Stimulated activated naive CD4-positive, alpha-beta T cell treated with Interleukin-2 at 50 U/mL for 16 hours (primary cell): Measurements from ENCODE around the gene SYNJ2.
"Not testable (repeated sequence)": the region's sequence is repeated elsewhere in the genome, so short reads cannot be mapped to it uniquely, and the experiment has no call there.

Experiments
- DNase-seq: peaks from one replicate; lab custom pipeline; 2025; lab: John Stamatoyannopoulos, UW

The SYNJ2 gene

GRCh38 chr6:157954150-157955117 lies 27.2 kb upstream of the SYNJ2 start:
- no peak for DNase-seq

- DNase-seq: no peak
Measured at GRCh38 chr6:157955675-157956074, 26.0 kb upstream of the SYNJ2 start.

GRCh38 chr6:157956171-157956730 lies 25.4 kb upstream of the SYNJ2 start:
- no peak for DNase-seq

- no peak for DNase-seq
Measured at GRCh38 chr6:157959451-157960227, 22.0 kb upstream of the SYNJ2 start.

GRCh38 chr6:157961153-157961831 lies 20.4 kb upstream of the SYNJ2 start:
- no peak for DNase-seq

- no peak for DNase-seq
Measured at GRCh38 chr6:157961832-157962575, 19.7 kb upstream of the SYNJ2 start.

GRCh38 chr6:157962601-157963302 lies 18.9 kb upstream of the SYNJ2 start:
- DNase-seq: no peak

GRCh38 chr6:157964100-157964499 lies 17.6 kb upstream of the SYNJ2 start:
- no peak for DNase-seq

- DNase-seq: no peak
Measured at GRCh38 chr6:157965387-157965786, 16.3 kb upstream of the SYNJ2 start.

- DNase-seq: no peak
Measured at GRCh38 chr6:157966589-157966977, 15.1 kb upstream of the SYNJ2 start.

GRCh38 chr6:157967020-157967419 lies 14.6 kb upstream of the SYNJ2 start:
- DNase-seq: no peak

GRCh38 chr6:157967486-157967885 lies 14.2 kb upstream of the SYNJ2 start:
- DNase-seq: no peak

GRCh38 chr6:157972177-157972576 lies 9.5 kb upstream of the SYNJ2 start:
- not testable (repeated sequence) for DNase-seq

- DNase-seq: no peak
Measured at GRCh38 chr6:157974341-157974894, 7.2 kb upstream of the SYNJ2 start.

GRCh38 chr6:157974967-157975366 lies 6.7 kb upstream of the SYNJ2 start:
- DNase-seq: no peak

- DNase-seq: no peak
Measured at GRCh38 chr6:157975456-157975855, 6.2 kb upstream of the SYNJ2 start.

- DNase-seq: no peak
Measured at GRCh38 chr6:157976345-157977175, 5.1 kb upstream of the SYNJ2 start.

GRCh38 chr6:157977176-157977804 lies 4.4 kb upstream of the SYNJ2 start:
- DNase-seq: no peak
